Inferior parietal cortex (tissue), 1 donor: ENCODE data around the gene OTOP1.
"Not testable (repeated sequence)": the region's sequence is repeated elsewhere in the genome, so short reads cannot be mapped to it uniquely, and the experiment has no call there.

Experiments used
- DNase-seq: peaks from one replicate; pipeline ENCODE4 v3.0.0-alpha.2; 2016; ENCODE audit errors: extremely low spot score

The OTOP1 gene

DNA sequence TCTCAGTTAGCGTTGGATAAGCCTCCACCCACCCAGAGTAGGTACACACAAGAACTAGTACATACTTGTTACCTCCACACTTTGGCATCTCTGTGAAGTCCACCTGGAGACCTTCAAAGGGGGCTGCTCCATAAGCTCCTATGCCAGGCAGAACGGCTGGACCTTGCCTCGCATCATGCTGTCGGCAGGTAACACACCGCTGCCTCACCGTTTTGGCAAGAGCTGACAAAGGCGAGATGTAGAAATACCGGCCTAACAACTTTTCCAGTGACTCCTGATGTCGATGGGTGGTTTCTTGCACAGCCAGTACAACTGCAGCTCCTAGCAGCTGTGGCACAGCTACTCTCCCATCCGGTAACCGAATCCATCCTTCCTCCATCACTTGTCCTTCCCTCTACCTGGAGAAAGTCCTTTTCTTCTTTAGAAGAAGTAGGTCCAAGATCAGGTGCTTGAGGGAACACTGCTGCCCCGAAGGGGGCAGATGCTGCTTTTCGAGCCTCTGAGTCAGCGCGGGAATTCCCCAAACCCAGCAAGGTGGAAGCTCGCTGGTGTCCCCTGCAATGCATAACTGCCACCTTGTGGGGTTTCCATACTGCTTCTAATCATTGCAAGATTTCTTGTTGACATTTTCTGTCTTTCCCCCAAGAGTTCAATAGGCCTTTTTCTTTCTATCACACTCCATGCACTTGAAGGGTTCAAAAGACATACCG, 65.6 kb downstream of the OTOP1 start:
- DNase-seq = not testable (repeated sequence)

GRCh38 chr4:4145622-4146021, 81.1 kb downstream of the OTOP1 start:
- DNase-seq = peak; percentile 1

- not testable (repeated sequence) for DNase-seq
Measured at GRCh38 chr4:4143376-4143775, 83.4 kb downstream of the OTOP1 start.

GRCh38 chr4:4142679-4143078, 84.0 kb downstream of the OTOP1 start:
- DNase-seq = not testable (repeated sequence)

DNA sequence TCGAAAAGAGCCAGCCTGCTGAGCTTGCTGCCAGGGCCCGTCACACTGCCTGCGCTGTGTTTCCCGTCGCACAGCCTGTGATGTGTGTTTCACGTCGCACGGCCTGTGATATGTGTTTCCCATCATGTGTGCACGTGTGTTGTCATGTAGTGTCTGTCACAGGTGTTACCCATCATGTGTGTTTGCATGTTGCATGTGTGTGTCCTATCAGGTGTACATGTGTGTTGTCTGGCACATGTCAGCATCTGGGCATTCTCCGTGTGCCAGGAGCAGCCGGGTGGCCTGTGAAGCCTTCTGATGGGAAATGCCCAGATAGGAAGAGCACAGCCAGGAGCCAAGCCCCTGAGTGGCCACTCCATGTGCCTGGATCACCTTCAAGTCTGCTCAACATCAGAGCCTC, 85.5 kb downstream of the OTOP1 start:
- DNase-seq = not testable (repeated sequence)
